Activated gamma-delta T cell (primary cell): ENCODE results near the gene NUCB2.
"Not testable (repeated sequence)": the region's sequence is repeated elsewhere in the genome, so short reads cannot be mapped to it uniquely, and the experiment has no call there.

Experiments used
- DNase-seq: peaks from one replicate; lab custom pipeline; 2025; lab: John Stamatoyannopoulos, UW
- total RNA-seq, 2 donors: gene quantifications; one replicate each; lab custom pipeline; 2026; lab: John Stamatoyannopoulos, UW

Gene NUCB2
- 75.9 to 162 reads per million in 2 donors for total RNA-seq

DNA sequence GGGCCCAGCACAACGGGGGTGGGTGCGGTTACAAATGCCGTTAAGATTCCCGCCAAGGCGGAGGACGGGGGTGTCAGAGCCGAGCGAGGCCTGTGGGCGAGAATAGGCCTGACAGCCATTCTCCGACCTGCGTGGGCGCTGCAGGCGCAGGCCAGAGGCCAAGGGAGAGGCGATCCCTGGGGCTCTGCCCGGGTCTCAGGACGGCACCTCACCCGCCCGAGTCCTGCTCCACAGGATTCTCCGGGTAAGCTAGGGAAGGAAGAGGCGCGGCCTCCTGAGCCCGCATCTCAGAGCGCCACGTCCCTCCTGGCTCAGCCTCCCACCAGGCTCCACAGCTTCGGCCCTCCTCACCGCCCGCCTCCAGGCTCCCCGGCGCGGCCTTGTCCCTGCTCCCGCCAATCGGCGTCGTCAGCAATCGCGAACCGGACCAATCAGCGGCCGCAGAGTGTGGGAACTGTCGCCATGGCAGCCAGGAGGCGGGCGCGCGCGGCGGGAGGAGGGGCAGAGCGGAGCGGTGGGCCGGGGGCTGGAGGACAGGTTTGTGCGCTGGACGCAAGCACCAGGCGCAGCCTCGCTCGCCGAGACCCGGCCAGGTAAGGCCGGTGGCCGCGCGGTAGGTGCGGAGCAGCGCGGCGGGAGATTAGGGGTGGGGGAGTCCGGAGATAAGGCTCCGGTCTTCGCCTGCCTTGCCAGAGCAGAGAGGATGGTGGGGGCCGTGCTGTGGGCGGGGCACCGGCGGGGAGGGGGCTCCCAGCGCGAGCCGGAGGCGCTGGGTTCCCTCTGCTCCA is at the start of gene NUCB2:
TSS of gene NUCB2 (plus strand) at position 504 of the 788 bp plus-strand sequence. CDS start 18,585 bp downstream, outside the sequence.
- DNase-seq: peak; percentile 91

DNA sequence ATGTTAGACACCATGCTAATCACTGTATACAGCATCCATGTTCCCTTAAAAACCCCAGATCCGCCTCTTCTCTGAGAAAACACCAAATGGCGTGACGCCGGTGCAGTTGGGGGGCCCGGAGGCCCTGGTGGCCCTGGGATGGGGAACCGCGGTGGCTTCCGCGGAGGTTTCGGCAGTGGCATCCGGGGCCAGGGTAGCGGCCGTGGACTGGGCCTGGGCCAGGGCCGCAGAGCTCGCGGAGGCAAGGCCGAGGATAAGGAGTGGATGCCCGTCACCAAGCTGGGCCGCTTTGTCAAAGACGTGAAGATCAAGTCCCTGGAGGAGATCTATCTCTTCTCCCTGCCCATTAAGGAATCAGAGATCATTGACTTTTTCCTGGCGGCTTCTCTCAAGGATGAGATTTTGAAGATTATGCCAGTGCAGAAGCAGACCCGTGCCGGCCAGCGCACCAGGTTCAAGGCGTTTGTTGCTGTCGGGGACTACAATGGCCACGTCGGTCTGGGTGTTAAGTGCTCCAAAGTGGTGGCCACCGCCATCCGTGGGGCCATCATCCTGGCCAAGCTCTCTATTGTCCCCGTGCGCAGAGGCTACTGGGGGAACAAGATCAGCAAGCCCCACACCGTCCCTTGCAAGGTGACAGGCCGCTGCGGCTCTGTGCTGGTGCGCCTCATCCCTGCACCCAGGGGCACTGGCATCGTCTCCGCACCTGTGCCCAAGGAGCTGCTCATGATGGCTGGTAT is 48.2 kb upstream of the NUCB2 start:
- DNase-seq: not testable (repeated sequence)

DNA sequence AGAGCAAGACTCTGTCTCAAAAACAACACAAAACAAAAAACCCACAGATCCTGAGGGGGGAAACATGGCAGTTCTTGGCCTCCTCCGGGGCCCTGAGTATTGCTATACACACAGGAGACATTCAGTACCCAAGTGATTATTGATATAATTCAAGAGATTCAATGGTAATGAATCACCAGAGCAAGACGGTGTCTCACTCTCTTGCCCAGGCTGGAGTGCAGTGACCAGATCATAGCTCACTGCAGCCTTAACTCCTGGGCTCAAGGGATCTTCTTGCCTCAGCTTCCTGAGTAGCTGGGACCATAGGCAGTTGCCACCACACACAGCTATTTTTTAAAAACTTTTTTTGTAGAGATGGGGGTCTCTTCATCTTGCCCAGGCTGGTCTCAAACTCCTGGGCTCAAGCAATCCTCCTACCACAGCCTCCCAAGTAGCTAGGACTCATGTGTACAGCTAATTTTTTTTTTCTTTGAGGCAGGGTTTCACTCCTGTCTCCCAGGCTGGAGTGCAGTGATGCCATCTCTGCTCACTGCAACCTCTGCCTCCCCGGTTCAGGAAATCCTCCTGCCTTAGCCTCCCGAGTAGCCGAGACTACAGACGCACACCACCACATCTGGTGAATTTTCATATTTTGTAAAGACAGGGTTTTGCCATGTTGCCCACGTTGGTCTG is 46.9 kb upstream of the NUCB2 start:
- DNase-seq: no peak

DNA sequence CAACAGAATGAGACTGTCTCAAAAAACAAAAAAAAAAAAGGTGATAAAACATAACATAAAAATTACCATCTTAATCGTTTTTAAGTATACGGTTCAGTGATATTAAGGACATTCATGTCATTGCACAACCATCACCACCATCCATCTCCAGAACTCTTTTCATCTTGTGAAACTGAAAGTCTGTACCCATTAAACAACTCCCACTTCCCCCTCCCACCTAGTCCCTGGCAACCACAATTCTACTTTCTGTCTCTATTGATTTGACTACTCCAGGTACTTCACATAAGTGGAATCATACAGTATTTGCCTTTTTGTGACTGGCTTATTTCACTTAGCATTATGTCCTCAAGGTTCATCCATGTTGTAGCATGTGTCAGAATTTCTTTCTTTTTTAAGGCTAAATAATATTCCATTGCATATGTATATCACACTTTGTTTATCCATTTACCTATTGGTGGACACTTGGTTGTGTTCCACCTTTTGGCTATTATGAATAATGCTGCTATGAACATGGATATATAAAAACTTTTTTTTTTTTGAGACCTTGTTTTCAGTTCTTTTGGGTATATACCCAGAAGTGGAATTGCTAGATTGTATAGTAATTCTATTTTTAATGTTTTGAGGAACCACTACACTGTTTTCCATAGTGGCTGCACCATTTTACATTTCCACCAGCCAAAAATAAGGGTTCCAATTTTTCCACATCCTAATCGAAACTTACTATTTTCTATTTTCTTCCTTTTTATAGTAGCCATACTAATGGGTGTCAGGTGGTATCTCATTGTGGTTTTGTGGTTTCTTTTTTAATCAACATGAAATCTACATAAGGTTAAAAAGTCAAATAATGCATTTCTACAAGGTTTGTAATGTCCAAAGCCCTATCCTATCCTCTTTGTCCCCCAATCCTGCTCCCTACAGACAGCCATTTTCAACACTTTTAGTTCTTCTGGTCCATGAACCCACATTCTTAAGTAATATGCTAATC is 45.4 kb upstream of the NUCB2 start:
- no peak for DNase-seq

DNA sequence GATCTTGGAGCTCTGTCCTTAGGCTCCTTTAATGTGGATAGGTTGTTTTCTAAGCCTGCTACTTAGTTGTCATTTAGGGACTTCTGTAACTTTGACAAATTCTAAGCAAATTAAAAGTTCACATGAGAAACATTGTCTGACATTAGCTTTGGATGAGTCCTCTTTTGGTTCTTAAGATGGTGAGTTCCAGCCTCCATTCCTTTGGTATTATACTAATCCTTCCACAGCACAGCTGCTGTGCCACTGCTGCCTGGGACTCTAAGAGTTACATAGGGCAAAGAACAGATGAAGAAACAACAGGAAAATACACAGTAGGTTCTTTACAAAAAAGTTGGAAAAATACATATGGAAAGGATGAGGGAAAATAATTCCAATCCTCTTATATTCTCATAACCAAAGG is 43.4 kb upstream of the NUCB2 start:
- DNase-seq: no peak

DNA sequence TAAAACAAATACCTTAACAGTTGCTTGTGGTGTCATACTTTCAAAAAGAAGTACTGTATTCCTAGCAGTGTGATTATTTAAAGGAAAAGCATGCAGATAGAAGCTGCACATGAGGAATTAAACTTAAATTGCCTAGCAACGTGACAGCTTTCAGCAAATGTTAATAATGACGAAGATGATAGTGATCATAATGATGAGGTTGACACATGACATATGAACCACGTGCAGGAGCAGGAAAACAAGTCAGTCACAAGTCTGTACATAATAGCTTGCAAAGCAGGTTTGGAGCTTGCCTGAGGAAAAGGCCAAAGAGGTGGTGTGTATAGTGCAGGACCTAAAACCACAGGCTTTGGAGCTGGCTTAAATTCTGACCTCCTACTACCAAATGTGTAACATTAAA is 38.2 kb upstream of the NUCB2 start:
- DNase-seq: no peak

DNA sequence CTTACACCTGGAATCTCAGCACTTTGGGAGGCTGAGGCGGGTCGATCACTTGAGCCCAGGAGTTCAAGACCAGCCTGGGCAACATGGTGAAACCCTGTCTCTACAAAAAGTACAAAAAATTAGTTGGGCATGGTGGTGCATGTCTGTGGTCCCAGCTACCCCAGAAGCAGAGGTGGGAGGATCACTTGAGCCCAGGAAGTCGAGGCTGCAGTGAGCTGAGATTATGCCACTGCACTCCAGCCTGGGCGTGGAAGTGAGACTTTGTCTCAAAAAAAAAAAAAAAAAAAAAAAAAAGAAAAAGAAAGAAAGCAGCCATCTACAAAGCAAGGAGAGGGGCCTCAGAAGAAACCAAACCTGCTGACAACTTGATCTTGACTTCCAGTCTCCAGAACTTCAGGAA is 36.6 kb upstream of the NUCB2 start:
- DNase-seq: not testable (repeated sequence)

DNA sequence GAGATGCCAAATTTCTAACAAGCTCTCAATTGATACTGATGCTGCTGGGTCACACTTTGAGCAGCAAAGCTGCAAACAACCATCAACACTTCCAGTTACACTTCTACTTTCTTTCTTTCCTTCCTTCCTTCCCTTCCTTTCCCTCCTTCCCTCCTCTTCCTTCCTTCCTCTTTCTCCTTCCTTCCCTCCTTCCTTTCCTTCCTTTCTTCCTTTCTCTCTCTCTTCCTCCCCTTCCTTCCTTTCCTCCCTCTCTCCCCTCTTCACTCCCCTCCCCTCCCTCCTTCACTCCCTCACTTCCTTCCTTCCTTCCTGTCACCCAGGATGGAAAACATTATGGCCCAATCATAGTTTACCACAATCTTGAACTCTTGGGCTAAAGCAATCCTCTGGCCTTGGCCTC is 35.8 kb upstream of the NUCB2 start:
- DNase-seq: no peak

DNA sequence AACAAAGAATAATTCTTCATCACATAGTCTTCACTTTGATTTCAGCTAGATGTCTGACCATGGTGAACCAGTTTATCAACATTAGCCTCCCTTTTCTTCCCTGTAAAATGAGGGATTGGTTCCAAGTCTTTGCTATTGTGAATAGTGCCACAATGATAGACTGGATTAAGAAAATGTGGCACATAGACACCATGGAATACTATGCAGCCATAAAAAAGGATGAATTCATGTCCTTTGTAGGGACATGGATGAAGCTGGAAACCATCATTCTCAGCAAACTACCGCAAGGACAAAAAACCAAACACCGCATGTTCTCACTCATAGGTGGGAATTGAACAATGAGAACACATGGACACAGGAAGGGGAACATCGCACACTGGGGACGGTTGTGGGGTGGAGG is 33.6 kb upstream of the NUCB2 start:
- not testable (repeated sequence) for DNase-seq

DNA sequence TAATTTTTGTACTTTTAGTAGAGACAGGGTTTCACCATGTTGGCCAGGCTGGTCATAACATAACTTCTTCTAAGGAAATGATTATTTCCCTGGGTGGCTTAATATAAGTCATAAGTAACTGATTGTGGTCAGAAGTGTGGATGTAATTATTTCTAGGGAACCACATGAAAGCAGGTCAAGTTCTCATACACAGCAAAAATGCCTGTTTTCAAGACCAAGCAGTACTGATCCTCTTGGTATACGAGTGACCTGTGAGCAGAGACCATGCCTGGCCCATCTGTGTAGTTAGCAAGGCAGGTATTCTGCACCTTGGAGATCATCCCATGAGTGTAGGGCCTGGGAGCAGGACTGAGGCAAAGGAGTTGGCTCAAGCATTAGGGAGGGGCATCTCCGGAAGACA is 32.5 kb upstream of the NUCB2 start:
- no peak for DNase-seq

DNA sequence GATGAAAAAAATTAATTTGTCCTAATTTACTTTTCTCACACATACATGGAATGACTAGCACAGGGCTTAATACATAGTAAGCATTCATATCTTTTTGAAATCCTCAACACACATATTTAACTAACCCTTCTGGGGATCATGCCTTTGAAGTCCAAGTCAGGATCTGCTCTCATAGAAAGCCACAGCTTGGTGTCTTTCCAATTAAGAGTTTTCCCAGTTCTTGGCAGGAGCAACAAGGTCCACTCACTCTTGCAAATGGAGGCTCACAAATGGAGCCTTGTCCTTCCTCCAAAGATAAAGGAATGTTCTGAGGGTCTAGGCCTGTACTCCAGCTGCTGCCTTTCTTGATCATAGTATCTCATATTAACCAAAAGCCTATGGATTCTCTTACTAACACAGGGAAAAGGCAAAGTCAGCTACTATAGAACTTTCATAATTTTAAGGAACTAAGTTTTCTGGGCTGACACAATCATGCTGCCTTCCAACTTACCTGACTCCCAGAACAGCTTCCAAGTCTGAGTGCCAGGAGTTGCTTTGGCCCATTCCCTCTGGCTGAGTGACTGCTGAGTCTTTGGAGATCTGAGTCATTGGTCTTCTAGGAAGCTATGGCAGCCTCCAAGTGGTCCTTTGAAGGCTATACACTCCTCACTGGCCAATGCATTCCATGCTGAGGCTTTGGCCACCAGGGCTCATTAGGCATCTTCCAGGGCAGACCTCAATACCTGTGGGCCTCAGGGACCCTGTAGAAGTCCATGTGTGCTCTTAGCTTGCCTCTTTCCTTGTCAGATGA is 25.8 kb upstream of the NUCB2 start:
- DNase-seq: no peak

DNA sequence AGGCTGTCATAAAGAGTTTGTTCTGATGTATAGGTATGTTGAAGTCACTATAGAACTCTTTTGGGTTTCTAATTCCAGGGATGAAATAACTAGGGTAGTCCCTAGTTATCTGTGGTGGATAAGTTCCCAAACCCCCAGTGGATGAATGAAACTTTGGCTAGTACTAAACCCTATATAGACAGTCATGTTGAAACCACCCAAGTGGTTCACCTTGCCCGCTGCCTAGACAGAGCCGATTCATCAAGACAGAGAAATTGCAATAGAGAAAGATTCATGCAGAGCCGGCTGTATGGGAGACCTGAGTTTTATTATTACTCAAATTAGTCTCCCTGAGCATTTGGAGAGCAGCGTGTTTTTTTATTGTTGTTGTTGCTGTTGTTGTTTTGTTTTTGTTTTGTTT is 23.8 kb upstream of the NUCB2 start:
- no peak for DNase-seq

DNA sequence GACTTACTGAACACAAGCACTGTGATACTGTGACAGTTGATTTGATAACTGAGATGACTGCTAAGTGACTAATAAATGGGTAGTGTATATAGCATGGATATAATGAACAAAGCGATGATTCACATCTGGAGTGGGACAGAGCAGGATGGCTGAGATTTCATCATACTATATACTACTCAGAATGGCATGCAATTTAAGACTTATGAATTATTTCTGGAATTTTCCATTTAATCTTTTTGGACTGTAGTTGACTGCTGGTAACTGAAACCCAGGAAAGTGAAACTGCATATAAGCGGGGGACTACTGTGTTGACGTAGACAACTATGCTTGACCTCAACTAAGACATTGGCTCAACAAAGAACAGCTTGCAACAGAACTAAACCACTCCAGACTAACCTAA is 20.0 kb upstream of the NUCB2 start:
- no peak for DNase-seq

DNA sequence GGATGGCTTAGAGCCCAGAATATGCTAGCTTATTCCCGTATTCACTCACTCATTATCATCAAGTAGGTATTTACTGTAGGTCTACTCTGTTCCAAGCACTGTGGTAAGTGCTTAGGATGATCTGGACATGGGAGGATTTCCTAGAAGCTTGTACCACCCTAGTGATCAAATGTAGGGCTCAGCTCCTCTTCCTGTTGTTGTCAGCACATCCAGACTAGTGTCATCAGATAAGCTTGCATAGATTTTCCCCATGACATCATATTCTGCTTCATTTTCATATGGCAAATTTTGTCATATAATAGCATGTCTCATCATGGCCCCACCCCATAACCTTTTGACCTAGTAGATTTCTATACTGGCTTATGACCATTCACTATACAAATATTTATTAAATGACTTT is 19.3 kb upstream of the NUCB2 start:
- no peak for DNase-seq

DNA sequence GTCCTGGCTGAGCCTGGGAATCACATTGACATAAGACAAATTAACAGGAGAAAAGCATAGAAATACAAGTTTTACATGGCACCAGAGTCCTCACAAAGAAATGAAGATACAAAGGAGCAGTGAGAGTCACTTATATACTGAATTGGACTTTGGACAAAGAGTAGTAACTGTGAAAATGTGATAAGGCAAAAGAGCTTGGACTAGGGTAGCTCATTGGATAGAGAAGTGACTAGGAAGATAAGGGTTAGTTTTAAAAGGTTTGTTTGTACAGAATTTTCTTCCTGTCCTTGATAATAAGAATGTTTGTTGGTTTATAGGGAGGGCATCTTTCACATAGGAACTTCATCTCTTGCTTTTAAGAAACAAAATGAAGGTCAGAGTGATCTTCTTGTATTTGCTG is 17.9 kb upstream of the NUCB2 start:
- DNase-seq: no peak

DNA sequence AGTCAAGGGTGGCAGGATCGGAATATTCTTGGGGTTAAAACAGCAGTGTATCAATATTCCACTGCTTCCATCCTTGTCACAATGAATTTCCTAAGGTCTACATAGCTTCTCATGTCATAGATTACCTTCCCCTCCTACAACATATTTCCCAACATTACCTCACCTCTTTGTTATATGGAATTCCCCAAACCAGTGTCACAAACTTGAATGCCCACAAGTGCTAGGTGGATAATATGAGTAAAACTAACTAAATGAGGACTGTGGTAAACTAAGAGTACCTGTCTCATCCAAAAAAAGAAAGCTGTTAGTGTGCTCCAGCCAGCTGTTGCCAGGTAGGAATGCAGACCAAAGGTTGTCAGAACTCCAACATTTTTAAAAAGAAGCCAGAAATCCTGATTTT is 17.0 kb upstream of the NUCB2 start:
- no peak for DNase-seq

DNA sequence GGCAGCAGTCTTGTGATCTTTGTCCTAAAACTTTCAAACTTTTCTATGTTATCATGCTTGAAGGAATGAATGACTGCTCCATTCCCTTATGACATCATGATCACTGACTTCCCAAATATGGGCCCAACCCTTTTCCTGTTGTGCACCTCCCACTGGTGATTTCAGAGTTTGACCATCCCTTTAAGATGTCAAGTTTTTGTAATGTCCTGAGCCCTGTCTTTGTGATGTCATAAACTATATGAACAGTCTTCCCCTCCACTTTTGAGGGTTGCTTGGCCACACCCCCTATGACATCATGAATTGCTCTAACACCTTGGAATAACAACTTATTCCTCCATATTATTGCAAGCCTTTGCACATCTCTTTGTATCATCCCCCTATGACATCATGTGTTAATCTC is 16.5 kb upstream of the NUCB2 start:
- no peak for DNase-seq

DNA sequence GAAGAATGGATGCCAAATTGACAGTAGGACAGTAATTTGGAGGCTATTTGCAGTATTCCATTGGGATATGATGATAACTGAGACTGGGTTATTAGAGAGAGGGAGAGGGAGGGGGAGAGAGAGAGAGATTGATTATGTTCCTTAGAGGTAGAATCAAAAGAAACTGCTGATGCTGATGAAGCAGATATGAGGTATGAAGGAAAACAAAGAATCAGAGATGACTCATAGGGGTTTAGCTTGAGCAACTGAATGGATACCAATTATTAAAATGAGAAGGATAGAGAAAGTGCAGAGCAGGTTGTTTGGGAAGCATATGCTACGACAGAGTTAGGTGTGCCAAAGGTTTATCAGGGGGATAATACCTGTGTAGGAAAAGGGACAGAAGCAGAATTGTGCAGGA is 12.8 kb upstream of the NUCB2 start:
- no peak for DNase-seq

DNA sequence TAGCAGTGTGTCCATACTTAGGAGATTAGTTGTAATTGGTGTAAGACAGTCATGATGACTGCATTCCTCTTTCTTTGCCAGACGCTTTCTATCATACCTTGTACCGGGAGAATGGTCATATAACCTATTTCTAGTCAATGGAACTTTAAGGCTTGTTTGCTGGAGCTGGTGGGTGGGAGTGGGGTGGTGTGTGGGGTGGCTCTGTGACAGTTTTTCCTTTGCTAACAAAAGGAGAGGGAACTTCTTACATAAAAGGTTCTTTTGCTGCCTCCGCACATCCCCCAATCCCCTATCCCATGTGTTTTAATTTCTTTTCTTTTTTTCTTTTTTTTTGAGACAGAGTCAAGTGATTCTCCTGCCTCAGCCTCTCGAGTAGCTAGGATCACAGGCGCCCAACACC is 9.8 kb upstream of the NUCB2 start:
- DNase-seq: no peak

DNA sequence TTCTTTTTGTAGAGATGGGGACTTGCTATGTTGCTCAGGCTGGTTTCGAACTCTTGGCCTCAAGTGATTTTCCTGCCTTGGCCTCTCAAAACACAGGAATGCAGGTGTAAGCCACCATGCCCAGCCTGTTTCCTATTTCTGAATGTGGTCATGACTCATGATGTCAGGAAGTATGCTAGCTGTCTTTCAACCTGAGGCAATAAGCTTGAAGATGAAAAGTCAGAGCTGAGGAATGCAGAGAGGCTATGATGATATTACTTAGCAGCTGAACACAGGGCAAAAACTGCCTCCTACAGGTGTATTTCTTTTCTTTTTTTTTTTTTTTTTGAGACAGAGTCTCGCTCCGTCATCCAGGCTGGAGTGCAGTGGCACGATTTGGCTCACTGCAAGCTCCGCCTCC is 9.0 kb upstream of the NUCB2 start:
- DNase-seq: no peak

DNA sequence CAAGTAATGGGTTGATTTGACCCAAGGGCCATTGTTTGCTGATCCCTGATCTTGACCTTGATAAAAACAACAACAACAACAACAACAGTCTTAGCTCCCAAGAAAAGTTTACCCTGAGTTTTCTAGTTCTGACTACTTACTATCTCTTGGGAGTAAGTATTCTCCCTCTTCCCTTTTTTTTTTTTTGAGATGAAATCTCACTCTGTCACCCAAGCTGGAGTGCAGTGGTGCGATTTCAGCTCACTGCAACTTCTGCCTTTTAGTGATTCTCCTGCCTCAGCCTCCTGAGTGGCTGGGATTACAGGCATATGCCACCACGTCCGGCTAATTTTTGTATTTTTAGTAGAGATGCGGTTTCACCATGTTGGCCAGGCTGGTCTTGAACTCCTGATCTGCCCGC is 8.0 kb upstream of the NUCB2 start:
- DNase-seq: not testable (repeated sequence)
